A549 (cell line): Measurements from ENCODE around the gene CTNND2. TPM values are rescaled to one million over a fixed set of nuclear protein-coding genes. Genes with fewer than 3 reads are reported as not detected.

Source experiments
- ATAC-seq, 2 experiments: fragments of 200-7000 bp in 1 of 2; fragments of >200 bp in 1 of 2; cut with Nextera tagmentation in 1 of 2; cut with Tn5 transposase in 1 of 2; 3 replicates each; pipeline versions ENCODE4 v1.8.0 to v1.9.1; 2018 to 2020; ENCODE audit warnings: mild to moderate bottlenecking in 1 of 2, moderate library complexity in 1 of 2
- CTCF ChIA-PET: fragments of 300-600 bp; sonication (Branson Sonifier 250); formaldehyde crosslinking; extraction: SDS; loops from one replicate; lab custom pipeline; 2021; ENCODE audit warnings: antibody characterized with exemption, inconsistent platforms; lab: Yijun Ruan, JAX
- POLR2A ChIA-PET: fragments of 350-600 bp; formaldehyde crosslinking; extraction: SDS; loops from one replicate; lab custom pipeline; 2021; ENCODE audit warnings: antibody characterized with exemption, inconsistent platforms; lab: Yijun Ruan, JAX
- DNase-seq, 2 experiments: peaks; one replicate each; pipeline versions ENCODE4 v3.0.0 to v3.0.0-alpha.2; 2011 to 2016; ENCODE audit warnings: low read depth in 1 of 2, low spot score in 1 of 2
- FAIRE-seq: peaks from 2 replicates; lab custom pipeline; 2011; peaks lifted over from hg19 to GRCh38; lab: Jason Lieb, UNC
- H3K27ac ChIP-seq, 2 experiments: fragments of >200 bp; sonication (Bioruptor Twin); formaldehyde crosslinking; 3 replicates each; pipeline ENCODE4 v1.5.1; 2016 to 2017
- H3K4me1 ChIP-seq: fragments of >200 bp; sonication (Bioruptor Twin); formaldehyde crosslinking; 3 replicates; pipeline ENCODE4 v1.6.1; 2016
- H3K4me2 ChIP-seq: fragments of >200 bp; sonication (Bioruptor Twin); formaldehyde crosslinking; 3 replicates; pipeline ENCODE4 v1.6.1; 2016
- H3K4me3 ChIP-seq: fragments of >200 bp; sonication (Bioruptor Twin); formaldehyde crosslinking; 3 replicates; pipeline ENCODE4 v1.5.1; 2016
- H3K9me3 ChIP-seq: fragments of >200 bp; sonication (Bioruptor Twin); formaldehyde crosslinking; 3 replicates; pipeline ENCODE4 v1.6.1; 2016
- CBX8 ChIP-seq: fragments of 200-600 bp; sonication (generic); IDR thresholded peaks from 2 replicates; pipeline ENCODE4 v1.6.1; 2016
- CEBPB ChIP-seq, 2 experiments: fragments of >200 bp in 1 of 2; sonication (Bioruptor Twin) in 1 of 2; formaldehyde crosslinking in 1 of 2; IDR thresholded peaks; 2 replicates each; pipeline ENCODE4 v1.6.1; 2012 to 2016
- CHD2 ChIP-seq: fragments of 150-350 bp; IDR thresholded peaks from 2 replicates; pipeline ENCODE4 v1.6.1; 2014; ENCODE audit warnings: low read length; ENCODE audit not compliant: partially characterized antibody
- FOXS1 ChIP-seq: fragments of 250-450 bp; sonication (Bioruptor Pico); IDR thresholded peaks from 2 replicates; pipeline ENCODE4 v1.5.0; 2020; ENCODE audit warnings: mild to moderate bottlenecking, moderate library complexity
- GATA3 ChIP-seq: IDR thresholded peaks from 2 replicates; pipeline ENCODE4 v1.6.1; 2012; ENCODE audit warnings: borderline replicate concordance
- HDAC2 ChIP-seq: fragments of 200-600 bp; sonication (generic); IDR thresholded peaks from 2 replicates; pipeline ENCODE4 v1.6.1; 2016
- JUN ChIP-seq, 2 experiments: fragments of >200 bp; sonication (Bioruptor Twin); formaldehyde crosslinking; IDR thresholded peaks; 2 replicates in 1 of 2; 3 replicates in 1 of 2; pipeline ENCODE4 v1.6.1; 2016 to 2017
- KDM1A ChIP-seq: fragments of 200-600 bp; sonication (generic); IDR thresholded peaks from 2 replicates; pipeline ENCODE4 v1.6.1; 2016; ENCODE audit warnings: low read depth, mild to moderate bottlenecking
- MAFK ChIP-seq: fragments of 450-650 bp; IDR thresholded peaks from 2 replicates; pipeline ENCODE4 v1.6.1; 2014; ENCODE audit not compliant: partially characterized antibody
- MAZ ChIP-seq: fragments of 150-350 bp; IDR thresholded peaks from 2 replicates; pipeline ENCODE4 v1.6.1; 2014; ENCODE audit warnings: antibody characterized with exemption, low read depth, low read length, borderline replicate concordance
- RARB ChIP-seq: fragments of 250-450 bp; sonication (Bioruptor Pico); IDR thresholded peaks from 2 replicates; pipeline ENCODE4 v1.8.0; 2021; ENCODE audit warnings: mild to moderate bottlenecking, moderate library complexity
- RFX5 ChIP-seq: fragments of 450-650 bp; IDR thresholded peaks from 2 replicates; pipeline ENCODE4 v1.7.1; 2014; ENCODE audit warnings: antibody characterized with exemption, mild to moderate bottlenecking, moderate library complexity
- TP53 ChIP-seq: fragments of 250-450 bp; sonication (Bioruptor Pico); IDR thresholded peaks from 2 replicates; pipeline ENCODE4 v1.5.0; 2021; ENCODE audit warnings: mild to moderate bottlenecking, moderate library complexity
- ZC3H11A ChIP-seq: fragments of 450-650 bp; IDR thresholded peaks from 2 replicates; pipeline ENCODE4 v1.6.1; 2014; ENCODE audit warnings: antibody characterized with exemption, mild to moderate bottlenecking
- WGBS: methylation state at CpG from one replicate; pipeline ENCODE4 v1.1.6; 2017; ENCODE audit errors: missing lambda C conversion rate; 5-methylcytosine and 5-hydroxymethylcytosine counted together
- polyA plus RNA-seq, 4 experiments: library from polyadenylated mRNA; depleted of rRNA in 3 of 4; stranded (reverse); fragments of >200 nt; fragmentation: RNase III in 1 of 4; extraction: RNeasy Plus Mini Kit Qiagen cat#74134 plus additional on column Dnase treatment in 1 of 4; gene quantifications; 2 replicates in 3 of 4; 3 replicates in 1 of 4; pipeline ENCODE4 v1.2.3, GENCODE V29; 2011 to 2017
- TF ChIP-seq, protein P1 (sequence below): fragments of 450-650 bp; IDR thresholded peaks from 2 replicates; pipeline ENCODE4 v1.6.1; 2014; ENCODE audit warnings: antibody characterized with exemption
- TF ChIP-seq, protein P2 (sequence below): fragments of 200-600 bp; sonication (generic); IDR thresholded peaks from 2 replicates; pipeline ENCODE4 v1.6.1; 2016; ENCODE audit warnings: antibody characterized with exemption, mild to moderate bottlenecking, moderate library complexity
- TF ChIP-seq, protein P3 (sequence below): IDR thresholded peaks from 2 replicates; pipeline ENCODE4 v1.6.1; 2012
- TF ChIP-seq, protein P4 (sequence below): fragments of >200 bp; sonication (Bioruptor Twin); formaldehyde crosslinking; IDR thresholded peaks from 3 replicates; pipeline ENCODE4 v1.5.1; 2016
- TF ChIP-seq, protein P5 (sequence below): fragments of >200 bp; sonication (Bioruptor Twin); formaldehyde crosslinking; IDR thresholded peaks from 2 replicates; pipeline ENCODE4 v1.6.1; 2016

Gene CTNND2
- polyA plus RNA-seq, 2 of the 4 experiments (the other 2 are of a cell fraction): not detected

DNA sequence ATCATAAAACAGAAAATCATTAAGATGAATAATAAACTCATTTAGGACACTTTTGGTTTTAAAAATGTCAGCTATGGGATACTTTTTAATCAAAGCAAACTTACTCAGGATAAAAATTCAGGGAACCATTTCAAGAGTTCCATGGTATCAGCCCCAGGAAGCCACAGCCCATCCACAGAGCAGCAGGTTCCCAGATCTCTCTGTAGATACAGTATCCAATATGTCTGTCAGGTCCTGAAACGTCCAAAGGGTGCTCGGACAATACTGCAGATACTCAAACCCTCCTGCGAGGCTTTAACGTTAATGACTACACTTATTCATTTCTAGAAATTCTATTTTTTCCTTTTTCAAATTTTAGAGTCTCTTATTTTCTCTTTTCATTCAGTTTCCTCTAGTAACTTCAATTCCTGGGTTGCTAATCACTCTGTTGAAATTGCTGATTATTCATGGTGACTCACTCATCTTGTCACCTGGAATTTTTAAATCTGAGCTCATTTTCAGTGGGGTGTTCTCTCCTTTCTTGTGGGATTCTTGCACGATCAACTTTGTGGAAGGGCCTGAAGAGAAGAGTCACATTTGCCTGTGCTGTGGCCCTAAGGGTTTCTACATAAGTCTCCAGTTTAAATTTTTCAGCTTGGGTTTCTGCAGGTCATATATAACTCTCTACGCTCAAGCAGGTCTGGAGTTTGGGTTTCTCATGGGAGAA lies 435.8 kb downstream of the CTNND2 start:
- no peak for ATAC-seq
- no peak overlapping the region for H3K27ac ChIP-seq
- TF ChIP-seq RFX5: no peak
- TF ChIP-seq, all 56 proteins: peak for 0
- H3K9me3 ChIP-seq: no peaks in the 10 kb centered on the region
- ChIA-PET POLR2A (no interaction called here), CTCF (no interaction called here)
- no peak overlapping the region for H3K4me2 ChIP-seq
- no peak overlapping the region for H3K4me3 ChIP-seq
- DNase-seq: no peak
- no peak for FAIRE-seq
- no peaks in the 10 kb centered on the region for H3K4me1 ChIP-seq
- 19% methylated on average over 6 of the region's 6 CpGs for WGBS

DNA sequence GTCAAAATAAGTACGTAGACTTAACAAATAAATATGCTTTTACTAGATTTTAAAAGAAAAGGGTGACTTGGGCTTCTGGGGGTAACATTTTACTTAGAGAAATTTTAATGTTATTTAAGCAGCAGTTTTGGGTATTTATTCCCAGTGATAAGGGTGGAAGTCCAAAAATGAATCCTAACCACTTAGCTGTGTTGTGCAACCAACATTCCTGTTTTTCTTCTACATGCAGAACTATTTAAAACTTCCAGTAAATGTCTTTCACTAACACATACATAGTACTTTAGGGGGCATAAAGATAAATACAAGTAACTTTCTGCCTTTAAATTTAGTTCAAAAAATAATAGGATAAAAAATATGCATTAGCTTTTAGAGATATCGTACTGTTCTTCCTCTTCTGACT lies 436.7 kb downstream of the CTNND2 start:
- CTCF ChIA-PET: no interaction called here
- 16% methylated on average over 2 of the region's 2 CpGs for WGBS
- Histone ChIP-seq H3K9me3 (no peaks in the 10 kb centered on the region), H3K4me3 (no peak overlapping the region), H3K27ac (no peak overlapping the region), H3K4me1 (no peaks in the 10 kb centered on the region), H3K4me2 (no peak overlapping the region)
- TF ChIP-seq, protein P1, sequence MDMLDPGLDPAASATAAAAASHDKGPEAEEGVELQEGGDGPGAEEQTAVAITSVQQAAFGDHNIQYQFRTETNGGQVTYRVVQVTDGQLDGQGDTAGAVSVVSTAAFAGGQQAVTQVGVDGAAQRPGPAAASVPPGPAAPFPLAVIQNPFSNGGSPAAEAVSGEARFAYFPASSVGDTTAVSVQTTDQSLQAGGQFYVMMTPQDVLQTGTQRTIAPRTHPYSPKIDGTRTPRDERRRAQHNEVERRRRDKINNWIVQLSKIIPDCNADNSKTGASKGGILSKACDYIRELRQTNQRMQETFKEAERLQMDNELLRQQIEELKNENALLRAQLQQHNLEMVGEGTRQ: no peak
- TF ChIP-seq, protein P2, sequence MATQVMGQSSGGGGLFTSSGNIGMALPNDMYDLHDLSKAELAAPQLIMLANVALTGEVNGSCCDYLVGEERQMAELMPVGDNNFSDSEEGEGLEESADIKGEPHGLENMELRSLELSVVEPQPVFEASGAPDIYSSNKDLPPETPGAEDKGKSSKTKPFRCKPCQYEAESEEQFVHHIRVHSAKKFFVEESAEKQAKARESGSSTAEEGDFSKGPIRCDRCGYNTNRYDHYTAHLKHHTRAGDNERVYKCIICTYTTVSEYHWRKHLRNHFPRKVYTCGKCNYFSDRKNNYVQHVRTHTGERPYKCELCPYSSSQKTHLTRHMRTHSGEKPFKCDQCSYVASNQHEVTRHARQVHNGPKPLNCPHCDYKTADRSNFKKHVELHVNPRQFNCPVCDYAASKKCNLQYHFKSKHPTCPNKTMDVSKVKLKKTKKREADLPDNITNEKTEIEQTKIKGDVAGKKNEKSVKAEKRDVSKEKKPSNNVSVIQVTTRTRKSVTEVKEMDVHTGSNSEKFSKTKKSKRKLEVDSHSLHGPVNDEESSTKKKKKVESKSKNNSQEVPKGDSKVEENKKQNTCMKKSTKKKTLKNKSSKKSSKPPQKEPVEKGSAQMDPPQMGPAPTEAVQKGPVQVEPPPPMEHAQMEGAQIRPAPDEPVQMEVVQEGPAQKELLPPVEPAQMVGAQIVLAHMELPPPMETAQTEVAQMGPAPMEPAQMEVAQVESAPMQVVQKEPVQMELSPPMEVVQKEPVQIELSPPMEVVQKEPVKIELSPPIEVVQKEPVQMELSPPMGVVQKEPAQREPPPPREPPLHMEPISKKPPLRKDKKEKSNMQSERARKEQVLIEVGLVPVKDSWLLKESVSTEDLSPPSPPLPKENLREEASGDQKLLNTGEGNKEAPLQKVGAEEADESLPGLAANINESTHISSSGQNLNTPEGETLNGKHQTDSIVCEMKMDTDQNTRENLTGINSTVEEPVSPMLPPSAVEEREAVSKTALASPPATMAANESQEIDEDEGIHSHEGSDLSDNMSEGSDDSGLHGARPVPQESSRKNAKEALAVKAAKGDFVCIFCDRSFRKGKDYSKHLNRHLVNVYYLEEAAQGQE: no peak
- TF ChIP-seq FOXS1 (CRISPR knock-in tag) (no peak), TP53 (no peak), CEBPB (IDR thresholded peaks at IDR 0.05) (no peak), HDAC2 (no peak), KDM1A (no peak), MAZ (no peak), CHD2 (no peak), GATA3 (no peak), MAFK (no peak), RARB (CRISPR knock-in tag) (no peak)
- TF ChIP-seq, protein P3, sequence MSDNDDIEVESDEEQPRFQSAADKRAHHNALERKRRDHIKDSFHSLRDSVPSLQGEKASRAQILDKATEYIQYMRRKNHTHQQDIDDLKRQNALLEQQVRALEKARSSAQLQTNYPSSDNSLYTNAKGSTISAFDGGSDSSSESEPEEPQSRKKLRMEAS: no peak
- no peak for FAIRE-seq
- POLR2A ChIA-PET: no interaction called here
- DNase-seq: no peak
- ATAC-seq: no peak

DNA sequence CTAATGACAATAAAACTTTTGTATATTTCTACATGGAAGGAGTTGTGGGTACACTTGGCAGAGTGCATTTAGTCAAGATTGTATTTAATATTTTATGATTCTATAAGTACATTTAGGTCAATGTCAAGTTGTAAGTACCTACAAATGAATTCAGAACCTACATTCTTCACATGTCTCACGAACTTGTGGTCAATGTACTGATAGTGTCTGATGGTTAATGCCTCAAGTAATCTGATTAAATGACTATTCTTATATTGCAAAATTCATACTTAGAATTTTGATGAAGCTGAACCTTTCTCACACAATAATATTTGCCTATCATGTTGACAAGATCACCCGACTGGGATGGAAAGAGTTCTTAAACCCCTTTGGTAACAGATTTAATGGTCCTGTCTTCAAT lies 444.5 kb downstream of the CTNND2 start:
- Histone ChIP-seq H3K4me1 (no peaks in the 10 kb centered on the region), H3K9me3 (no peaks in the 10 kb centered on the region), H3K27ac (no peak overlapping the region), H3K4me2 (no peak overlapping the region), H3K4me3 (no peak overlapping the region)
- CTCF ChIA-PET: no interaction called here
- POLR2A ChIA-PET: no interaction called here
- no peak for FAIRE-seq
- DNase-seq: no peak
- no peak for ATAC-seq
- TF ChIP-seq JUN (IDR thresholded peaks at IDR 0.05) (no peak), ZC3H11A (no peak), CBX8 (no peak)
- TF ChIP-seq, protein P4, sequence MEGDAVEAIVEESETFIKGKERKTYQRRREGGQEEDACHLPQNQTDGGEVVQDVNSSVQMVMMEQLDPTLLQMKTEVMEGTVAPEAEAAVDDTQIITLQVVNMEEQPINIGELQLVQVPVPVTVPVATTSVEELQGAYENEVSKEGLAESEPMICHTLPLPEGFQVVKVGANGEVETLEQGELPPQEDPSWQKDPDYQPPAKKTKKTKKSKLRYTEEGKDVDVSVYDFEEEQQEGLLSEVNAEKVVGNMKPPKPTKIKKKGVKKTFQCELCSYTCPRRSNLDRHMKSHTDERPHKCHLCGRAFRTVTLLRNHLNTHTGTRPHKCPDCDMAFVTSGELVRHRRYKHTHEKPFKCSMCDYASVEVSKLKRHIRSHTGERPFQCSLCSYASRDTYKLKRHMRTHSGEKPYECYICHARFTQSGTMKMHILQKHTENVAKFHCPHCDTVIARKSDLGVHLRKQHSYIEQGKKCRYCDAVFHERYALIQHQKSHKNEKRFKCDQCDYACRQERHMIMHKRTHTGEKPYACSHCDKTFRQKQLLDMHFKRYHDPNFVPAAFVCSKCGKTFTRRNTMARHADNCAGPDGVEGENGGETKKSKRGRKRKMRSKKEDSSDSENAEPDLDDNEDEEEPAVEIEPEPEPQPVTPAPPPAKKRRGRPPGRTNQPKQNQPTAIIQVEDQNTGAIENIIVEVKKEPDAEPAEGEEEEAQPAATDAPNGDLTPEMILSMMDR: no peak
- TF ChIP-seq, protein P5, sequence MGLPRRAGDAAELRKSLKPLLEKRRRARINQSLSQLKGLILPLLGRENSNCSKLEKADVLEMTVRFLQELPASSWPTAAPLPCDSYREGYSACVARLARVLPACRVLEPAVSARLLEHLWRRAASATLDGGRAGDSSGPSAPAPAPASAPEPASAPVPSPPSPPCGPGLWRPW: no peak
- WGBS: 4% methylated on average over 2 of the region's 2 CpGs
